MCF 10A (cell line): ENCODE data around the gene OR5B12. TPM values are rescaled to one million over a fixed set of nuclear protein-coding genes. Genes with fewer than 3 reads are reported as not detected.
"Not testable (repeated sequence)": the region's sequence is repeated elsewhere in the genome, so short reads cannot be mapped to it uniquely, and the experiment has no call there.

Experiments used
- BruUV-seq: library from RNA; stranded (reverse); fragments of 400-500 nt; replicated peaks from 2 replicates; lab custom pipeline; 2021; lab: Mats Ljungman, UMichigan
- CTCF ChIA-PET: fragments of 300-600 bp; sonication (Branson Sonifier 250); formaldehyde crosslinking; extraction: SDS; loops from one replicate; lab custom pipeline; 2021; ENCODE audit warnings: antibody characterized with exemption, inconsistent platforms; lab: Yijun Ruan, JAX
- POLR2A ChIA-PET: fragments of 300-600, 350-650 bp; sonication (Branson Sonifier 250); formaldehyde crosslinking; extraction: SDS; loops from one replicate; lab custom pipeline; 2020; ENCODE audit warnings: antibody characterized with exemption, inconsistent platforms; lab: Yijun Ruan, JAX
- DNase-seq: peaks from one replicate; pipeline ENCODE4 v3.0.0-alpha.2; 2018; ENCODE audit not compliant: unreplicated experiment
- H3K27ac Mint-ChIP-seq: one replicate; pipeline ENCODE4 v1.8.0; 2022; ENCODE audit warnings: mild to moderate bottlenecking, low read depth, mixed read lengths; ENCODE audit not compliant: unreplicated experiment
- H3K27me3 Mint-ChIP-seq: one replicate; pipeline ENCODE4 v1.8.0; 2022; ENCODE audit warnings: mixed read lengths; ENCODE audit not compliant: insufficient read depth, unreplicated experiment
- H3K36me3 Mint-ChIP-seq: one replicate; pipeline ENCODE4 v1.8.0; 2022; ENCODE audit warnings: mild to moderate bottlenecking, moderate library complexity, mixed read lengths; ENCODE audit not compliant: insufficient read depth, unreplicated experiment
- H3K4me1 Mint-ChIP-seq: one replicate; pipeline ENCODE4 v1.8.0; 2022; ENCODE audit warnings: mixed read lengths; ENCODE audit not compliant: insufficient read depth, unreplicated experiment
- H3K4me3 Mint-ChIP-seq: one replicate; pipeline ENCODE4 v1.8.0; 2022; ENCODE audit warnings: mild to moderate bottlenecking, moderate library complexity, mixed read lengths; ENCODE audit not compliant: unreplicated experiment
- H3K9me3 Mint-ChIP-seq: one replicate; pipeline ENCODE4 v1.8.0; 2022; ENCODE audit warnings: mixed read lengths; ENCODE audit not compliant: unreplicated experiment
- intact Hi-C: fragments of 100-400 bp; cut with micrococcal nuclease; formaldehyde crosslinking; loops from 2 replicates; pipeline ENCODE4 v1.14.1; 2022
- total RNA-seq: library from RNA; stranded (reverse); gene quantifications from 2 replicates; pipeline ENCODE4 v1.2.3, GENCODE V29; 2022
- TF ChIP-seq, protein P1 (sequence below): fragments of 200-600 bp; IDR thresholded peaks from one replicate; pipeline ENCODE4 v1.8.0; 2022; ENCODE audit warnings: antibody characterized with exemption, mild to moderate bottlenecking; ENCODE audit not compliant: unreplicated experiment

The OR5B12 gene
- total RNA-seq, 1 experiment from 2014 or later, result not detected

- no peak for DNase-seq
- Mint-ChIP-seq H3K27me3 (peaks cover 25% of the 10 kb centered on the region), H3K36me3 (no peaks in the 10 kb centered on the region), H3K4me1 (no peaks in the 10 kb centered on the region), H3K27ac (no peak overlapping the region), H3K9me3 (no peaks in the 10 kb centered on the region), H3K4me3 (no peak overlapping the region)
- intact Hi-C loops, result no loop called here
- ChIA-PET CTCF (no interaction called here), POLR2A (no interaction called here)
- TF ChIP-seq, protein P1, sequence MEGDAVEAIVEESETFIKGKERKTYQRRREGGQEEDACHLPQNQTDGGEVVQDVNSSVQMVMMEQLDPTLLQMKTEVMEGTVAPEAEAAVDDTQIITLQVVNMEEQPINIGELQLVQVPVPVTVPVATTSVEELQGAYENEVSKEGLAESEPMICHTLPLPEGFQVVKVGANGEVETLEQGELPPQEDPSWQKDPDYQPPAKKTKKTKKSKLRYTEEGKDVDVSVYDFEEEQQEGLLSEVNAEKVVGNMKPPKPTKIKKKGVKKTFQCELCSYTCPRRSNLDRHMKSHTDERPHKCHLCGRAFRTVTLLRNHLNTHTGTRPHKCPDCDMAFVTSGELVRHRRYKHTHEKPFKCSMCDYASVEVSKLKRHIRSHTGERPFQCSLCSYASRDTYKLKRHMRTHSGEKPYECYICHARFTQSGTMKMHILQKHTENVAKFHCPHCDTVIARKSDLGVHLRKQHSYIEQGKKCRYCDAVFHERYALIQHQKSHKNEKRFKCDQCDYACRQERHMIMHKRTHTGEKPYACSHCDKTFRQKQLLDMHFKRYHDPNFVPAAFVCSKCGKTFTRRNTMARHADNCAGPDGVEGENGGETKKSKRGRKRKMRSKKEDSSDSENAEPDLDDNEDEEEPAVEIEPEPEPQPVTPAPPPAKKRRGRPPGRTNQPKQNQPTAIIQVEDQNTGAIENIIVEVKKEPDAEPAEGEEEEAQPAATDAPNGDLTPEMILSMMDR, result no peak
- BruUV-seq, result no TSS peak
These were observed 8.3 kb downstream of the OR5B12 start for GRCh38 chr11:58433638-58434203.

DNA sequence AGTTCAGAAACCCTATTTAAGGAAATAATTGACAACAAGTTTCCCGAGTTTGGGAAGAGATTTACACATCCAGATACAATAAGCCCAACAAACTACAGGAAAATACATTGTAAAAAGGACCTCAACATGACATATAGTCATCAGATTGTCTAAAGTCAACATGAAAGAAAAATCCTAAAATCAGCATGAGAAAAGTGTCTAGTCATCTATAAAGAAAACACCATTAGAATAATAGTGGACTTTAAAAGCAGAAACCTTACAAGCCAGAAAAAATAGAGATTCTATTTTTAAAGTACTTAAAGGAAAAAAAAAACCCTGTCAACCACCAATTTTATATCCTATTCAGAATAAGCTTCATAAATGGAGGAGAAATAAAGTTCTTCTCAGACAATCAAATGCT, 12.8 kb downstream of the OR5B12 start:
- Mint-ChIP-seq H3K27me3 (peaks cover 29% of the 10 kb centered on the region), H3K27ac (no peak overlapping the region), H3K4me3 (no peak overlapping the region), H3K4me1 (no peaks in the 10 kb centered on the region), H3K9me3 (no peaks in the 10 kb centered on the region), H3K36me3 (no peaks in the 10 kb centered on the region)
- ChIA-PET POLR2A (no interaction called here), CTCF (no interaction called here)
- intact Hi-C loops, result no loop called here
- DNase-seq, result no peak
- no TSS peak for BruUV-seq
- TF ChIP-seq, protein P1, result no peak

GRCh38 chr11:58428021-58428420, 14.0 kb downstream of the OR5B12 start, which contains the start of gene OR5B2:
Gene OR5B2, minus strand, starts transcription at chr11:58428121. Its CDS starts 4,860 bp downstream, at chr11:58423261.
- ChIA-PET CTCF (no interaction called here), POLR2A (no interaction called here)
- no peak for DNase-seq
- no TSS peak for BruUV-seq
- Mint-ChIP-seq H3K4me3 (no peak within 1 kb of the TSS), H3K9me3 (no peaks in the 10 kb centered on the region), H3K27ac (no peak within 1 kb of the TSS), H3K27me3 (peaks cover 29% of the 10 kb centered on the region), H3K36me3 (no peaks in the 10 kb centered on the region), H3K4me1 (no peaks in the 10 kb centered on the region)
- intact Hi-C loops, result no loop called here
- TF ChIP-seq, protein P1, result no peak

- no peak within 1 kb of the TSS for H3K27ac Mint-ChIP-seq
- no peak within 1 kb of the TSS for H3K4me3 Mint-ChIP-seq
- TF ChIP-seq, protein P1, result no peak
- POLR2A ChIA-PET, result interaction anchor here (0.6 kb wide), 1 partner anchor 9 kb away, joined by 4 read pairs; no protein-coding TSS in a partner anchor
- DNase-seq, result no peak
- CTCF ChIA-PET, result no interaction called here
- H3K9me3 Mint-ChIP-seq, result peaks cover 14% of the 10 kb centered on the region
- no peaks in the 10 kb centered on the region for H3K36me3 Mint-ChIP-seq
- no peaks in the 10 kb centered on the region for H3K4me1 Mint-ChIP-seq
- intact Hi-C loops, result no loop called here
- no TSS peak for BruUV-seq
- no peaks in the 10 kb centered on the region for H3K27me3 Mint-ChIP-seq
These were observed 35.3 kb downstream of the OR5B12 start, which contains the start of gene OR5B3 for GRCh38 chr11:58406774-58407173. Gene OR5B3, minus strand, starts transcription at chr11:58406874. Its CDS starts 3,465 bp downstream, at chr11:58403409.

GRCh38 chr11:58399622-58400021, 42.4 kb downstream of the OR5B12 start:
- intact Hi-C loops, H3K36me3 Mint-ChIP-seq, DNase-seq, H3K27ac Mint-ChIP-seq, H3K27me3 Mint-ChIP-seq, POLR2A ChIA-PET, CTCF ChIA-PET, H3K9me3 Mint-ChIP-seq, H3K4me1 Mint-ChIP-seq, BruUV-seq, H3K4me3 Mint-ChIP-seq: not testable (repeated sequence)
